WTC11 (cell line): ENCODE data around the gene CCDC85A. TPM values are rescaled to one million over a fixed set of nuclear protein-coding genes. Genes with fewer than 3 reads are reported as not detected.

Experiments
- ATAC-seq: fragments of 200-7000 bp; cut with Tn5 transposase; 2 replicates; pipeline ENCODE4 v1.10.0; 2021; ENCODE audit warnings: mild to moderate bottlenecking, moderate library complexity
- CTCF ChIA-PET: fragments of 300-600 bp; sonication (Branson Sonifier 250); formaldehyde crosslinking; loops from one replicate; lab custom pipeline; 2021; ENCODE audit warnings: antibody characterized with exemption; lab: Charles Lee
- POLR2A ChIA-PET: fragments of 350-600 bp; sonication (Branson Sonifier 250); formaldehyde crosslinking; loops from one replicate; lab custom pipeline; 2021; ENCODE audit warnings: antibody characterized with exemption; lab: Charles Lee
- DNase-seq: peaks from one replicate; pipeline ENCODE4 v3.0.0; 2021; ENCODE audit warnings: low spot score
- H3K27ac Mint-ChIP-seq: 2 replicates; pipeline ENCODE4 v1.8.0; 2021; ENCODE audit warnings: mixed read lengths
- H3K27me3 Mint-ChIP-seq: 2 replicates; pipeline ENCODE4 v1.8.0; 2021; ENCODE audit warnings: low read depth, mild to moderate bottlenecking, moderate library complexity, mixed read lengths
- H3K36me3 Mint-ChIP-seq: 2 replicates; pipeline ENCODE4 v1.8.0; 2021; ENCODE audit warnings: mixed read lengths
- H3K4me1 Mint-ChIP-seq: 2 replicates; pipeline ENCODE4 v1.8.0; 2022; ENCODE audit warnings: mixed read lengths
- H3K4me3 Mint-ChIP-seq: 2 replicates; pipeline ENCODE4 v1.8.0; 2021; ENCODE audit warnings: mild to moderate bottlenecking, moderate library complexity, mixed read lengths
- H3K9me3 Mint-ChIP-seq: 2 replicates; pipeline ENCODE4 v1.8.0; 2021; ENCODE audit warnings: mixed read lengths
- ATF6 ChIP-seq: sonication (generic); formaldehyde crosslinking; IDR thresholded peaks from 2 replicates; pipeline ENCODE4 v1.8.1; 2023; ENCODE audit warnings: mild to moderate bottlenecking, missing genetic modification reagents
- CREM ChIP-seq: sonication (generic); formaldehyde crosslinking; IDR thresholded peaks from 2 replicates; pipeline ENCODE4 v1.8.1; 2022; ENCODE audit warnings: mild to moderate bottlenecking, missing genetic modification reagents, moderate library complexity
- E2F1 ChIP-seq: sonication (generic); formaldehyde crosslinking; IDR thresholded peaks from 2 replicates; pipeline ENCODE4 v1.8.0; 2022; ENCODE audit warnings: mild to moderate bottlenecking, missing genetic modification reagents
- E2F4 ChIP-seq: sonication (generic); formaldehyde crosslinking; IDR thresholded peaks from 2 replicates; pipeline ENCODE4 v1.8.1; 2022; ENCODE audit warnings: low read depth, mild to moderate bottlenecking, moderate library complexity, missing genetic modification reagents, borderline replicate concordance
- E2F5 ChIP-seq: sonication (generic); formaldehyde crosslinking; IDR thresholded peaks from 2 replicates; pipeline ENCODE4 v1.8.1; 2022; ENCODE audit warnings: mild to moderate bottlenecking, moderate library complexity, missing genetic modification reagents
- FOXP1 ChIP-seq: sonication (generic); formaldehyde crosslinking; IDR thresholded peaks from 2 replicates; pipeline ENCODE4 v1.8.0; 2022; ENCODE audit warnings: missing genetic modification reagents, mild to moderate bottlenecking, moderate library complexity, borderline replicate concordance
- FOXP4 ChIP-seq: sonication (generic); formaldehyde crosslinking; IDR thresholded peaks from 2 replicates; pipeline ENCODE4 v1.8.0; 2022; ENCODE audit warnings: mild to moderate bottlenecking, missing genetic modification reagents
- GTF2I ChIP-seq: fragments of 250-450 bp; sonication (Bioruptor Pico); conservative IDR thresholded peaks from 2 replicates; pipeline ENCODE4 v1.4.0; 2021; ENCODE audit warnings: mild to moderate bottlenecking
- IRF2 ChIP-seq: sonication (generic); formaldehyde crosslinking; IDR thresholded peaks from 2 replicates; pipeline ENCODE4 v1.8.0; 2022; ENCODE audit warnings: low read depth, missing genetic modification reagents, borderline replicate concordance
- NFE2L1 ChIP-seq: sonication (generic); formaldehyde crosslinking; IDR thresholded peaks from 2 replicates; pipeline ENCODE4 v1.8.1; 2023; ENCODE audit warnings: missing genetic modification reagents
- PREB ChIP-seq: sonication (generic); formaldehyde crosslinking; IDR thresholded peaks from 2 replicates; pipeline ENCODE4 v1.8.1; 2022; ENCODE audit warnings: mild to moderate bottlenecking, missing genetic modification reagents, moderate library complexity, borderline replicate concordance
- SP1 ChIP-seq: sonication (generic); formaldehyde crosslinking; conservative IDR thresholded peaks from 2 replicates; pipeline ENCODE4 v1.8.1; 2022; ENCODE audit warnings: missing genetic modification reagents
- TP53 ChIP-seq: sonication (generic); formaldehyde crosslinking; IDR thresholded peaks from 2 replicates; pipeline ENCODE4 v1.8.1; 2023; ENCODE audit warnings: mild to moderate bottlenecking, missing genetic modification reagents
- ZBTB43 ChIP-seq: sonication (generic); formaldehyde crosslinking; IDR thresholded peaks from 2 replicates; pipeline ENCODE4 v1.8.1; 2023; ENCODE audit warnings: mild to moderate bottlenecking, missing genetic modification reagents
- ZSCAN18 ChIP-seq: fragments of 250-450 bp; sonication (Bioruptor Pico); IDR thresholded peaks from 2 replicates; pipeline ENCODE4 v2.1.2; 2022; ENCODE audit warnings: mild to moderate bottlenecking, moderate library complexity
- total RNA-seq: library from RNA; stranded (reverse); gene quantifications from 3 replicates; pipeline ENCODE4 v1.2.3, GENCODE V29; 2021

The CCDC85A gene
- total RNA-seq, 1 experiment from 2014 or later = 0.22 TPM

- no peak for TF ChIP-seq FOXP4
- TF ChIP-seq ATF6 = no peak
- no peak for TF ChIP-seq E2F4 (CRISPR knock-in tag)
- TF ChIP-seq E2F5 (CRISPR knock-in tag) = no peak
- TF ChIP-seq GTF2I = no peak
Measured at GRCh38 chr2:56331810-56332209, 148.0 kb downstream of the CCDC85A start (continued).

GRCh38 chr2:56333812-56334485 lies 150.2 kb downstream of the CCDC85A start:
- CTCF ChIA-PET = no interaction called here
- no peaks in the 10 kb centered on the region for H3K27me3 Mint-ChIP-seq
- ATAC-seq = peak; percentile 78

More at GRCh38 chr2:56333812-56334485, 150.2 kb downstream of the CCDC85A start:
- Mint-ChIP-seq H3K9me3 (no peaks in the 10 kb centered on the region), H3K36me3 (no peaks in the 10 kb centered on the region), H3K4me1 (peaks cover 31% of the 10 kb centered on the region), H3K27ac (no peak overlapping the region), H3K4me3 (no peak overlapping the region)
- DNase-seq = no peak
- POLR2A ChIA-PET = no interaction called here
- TF ChIP-seq FOXP1 (CRISPR knock-in tag) (no peak), SP1 (CRISPR knock-in tag) (no peak), CREM (CRISPR knock-in tag) (no peak), E2F1 (CRISPR knock-in tag) (no peak), ZSCAN18 (CRISPR knock-in tag) (no peak), IRF2 (CRISPR knock-in tag) (no peak), TP53 (no peak), PREB (CRISPR knock-in tag) (no peak), ZBTB43 (CRISPR knock-in tag) (no peak), NFE2L1 (no peak)
